Stimulated activated CD4-positive, alpha-beta T cell treated with anti-CD3 and anti-CD28 coated beads, Interleukin-4, amount 100 ng/mL, for 48 hours (primary cell): ENCODE results near the gene ZNF487.
"Not testable (repeated sequence)": the region's sequence is repeated elsewhere in the genome, so short reads cannot be mapped to it uniquely, and the experiment has no call there.

ENCODE experiments used
- DNase-seq, 2 donors: peaks; one replicate each; pipeline ENCODE4 v3.0.0-alpha.2; 2020; ENCODE audit warnings: low read depth in 2 of 2

ZNF487 gene

DNA sequence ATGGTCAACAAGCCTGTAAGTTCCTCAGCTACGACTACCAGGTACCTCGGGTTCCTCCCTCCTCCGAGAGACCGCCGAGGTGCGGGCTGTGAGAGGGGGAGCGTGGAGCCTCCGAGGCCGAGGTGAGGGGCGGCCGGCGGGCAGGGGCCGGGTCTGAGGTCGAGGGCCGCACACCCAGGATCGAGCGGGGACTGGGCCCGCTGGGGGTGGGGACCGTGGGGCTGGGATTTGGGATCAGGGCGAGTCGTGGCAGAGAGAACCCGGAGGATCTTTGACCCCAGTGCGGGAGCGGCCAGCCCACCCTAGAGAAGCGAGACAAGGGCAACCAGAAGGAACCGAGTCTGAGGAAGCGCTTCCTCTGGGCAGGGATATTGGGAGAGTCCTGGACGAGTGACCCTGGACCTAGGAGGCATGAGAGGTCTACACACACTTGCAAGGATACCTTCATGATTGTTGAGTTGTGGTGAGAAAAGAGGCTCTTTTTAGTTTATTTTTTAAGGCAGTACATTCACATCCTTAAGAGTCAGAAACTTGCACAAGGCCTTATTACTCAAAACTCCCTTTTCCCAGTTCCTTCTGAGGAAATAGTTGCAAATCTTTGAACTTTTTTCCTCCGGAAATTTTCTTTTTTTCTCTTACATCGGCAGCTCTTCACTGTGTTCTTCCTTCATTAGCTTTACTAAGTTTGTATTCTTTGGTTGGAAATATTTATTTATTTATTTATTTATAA lies 395 bp downstream of the ZNF487 start:
- no peak for DNase-seq

- DNase-seq, result no peak
Observed at GRCh38 chr10:43440463-43441134, 3.7 kb downstream of the ZNF487 start.

DNA sequence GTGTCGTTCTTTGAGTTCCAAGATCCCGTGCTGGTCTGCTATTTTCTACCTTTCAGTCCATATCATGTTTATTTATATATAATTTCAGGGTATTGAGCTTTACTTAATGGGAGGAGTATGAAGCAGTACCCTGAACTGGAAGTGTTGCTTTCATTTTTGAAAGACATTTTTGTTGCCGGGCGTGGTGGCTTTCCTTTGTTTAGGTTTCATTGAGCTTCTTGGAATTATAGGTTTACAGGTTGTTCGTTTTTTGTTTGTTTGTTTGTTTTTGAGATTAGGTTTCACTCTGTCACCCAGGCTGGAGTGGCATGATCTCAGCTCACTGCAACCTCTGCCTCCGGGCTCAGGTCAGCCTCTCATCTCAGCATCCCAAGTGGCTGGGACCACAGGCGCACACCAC lies 7.4 kb downstream of the ZNF487 start:
- DNase-seq, result no peak

- no peak for DNase-seq
Observed at GRCh38 chr10:43444897-43445466, 8.1 kb downstream of the ZNF487 start.

GRCh38 chr10:43446219-43447017 lies 9.5 kb downstream of the ZNF487 start:
- not testable (repeated sequence) for DNase-seq

GRCh38 chr10:43448742-43449141 lies 11.8 kb downstream of the ZNF487 start:
- DNase-seq, result no peak

GRCh38 chr10:43452356-43452914 lies 15.5 kb downstream of the ZNF487 start:
- DNase-seq, result no peak

GRCh38 chr10:43453266-43453831 lies 16.4 kb downstream of the ZNF487 start:
- no peak for DNase-seq

GRCh38 chr10:43454025-43454424 lies 17.1 kb downstream of the ZNF487 start:
- DNase-seq, result not testable (repeated sequence)

- DNase-seq, result not testable (repeated sequence)
Observed at GRCh38 chr10:43456561-43456960, 19.6 kb downstream of the ZNF487 start.

- no peak for DNase-seq
Observed at GRCh38 chr10:43458227-43458626, 21.3 kb downstream of the ZNF487 start.

- no peak for DNase-seq
Observed at GRCh38 chr10:43461950-43462349, 25.0 kb downstream of the ZNF487 start.

DNA sequence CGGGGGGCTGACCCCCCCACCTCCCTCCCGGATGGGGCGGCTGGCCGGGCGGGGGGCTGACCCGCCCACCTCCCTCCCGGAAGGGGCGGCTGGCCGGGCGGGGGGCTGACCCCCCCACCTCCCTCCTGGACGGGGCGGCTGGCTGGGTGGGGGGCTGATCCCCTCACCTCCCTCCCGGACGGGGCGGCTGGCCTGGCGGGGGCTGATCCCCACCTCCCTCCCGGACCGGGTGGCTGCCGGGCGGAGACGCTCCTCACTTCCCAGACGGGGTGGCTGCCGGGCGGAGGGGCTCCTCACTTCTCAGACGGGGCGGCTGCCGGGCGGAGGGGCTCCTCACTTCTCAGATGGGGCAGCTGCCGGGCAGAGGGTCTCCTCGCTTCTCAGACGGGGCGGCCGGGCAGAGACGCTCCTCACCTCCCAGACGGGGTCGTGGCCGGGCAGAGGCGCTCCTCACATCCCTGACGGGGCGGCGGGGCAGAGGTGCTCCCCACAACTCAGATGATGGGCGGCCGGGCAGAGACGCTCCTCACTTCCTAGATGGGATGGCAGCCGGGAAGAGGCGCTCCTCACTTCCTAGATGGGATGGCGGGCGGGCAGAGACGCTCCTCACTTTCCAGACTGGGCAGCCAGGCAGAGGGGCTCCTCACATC lies 28.3 kb downstream of the ZNF487 start:
- DNase-seq, result not testable (repeated sequence)

DNA sequence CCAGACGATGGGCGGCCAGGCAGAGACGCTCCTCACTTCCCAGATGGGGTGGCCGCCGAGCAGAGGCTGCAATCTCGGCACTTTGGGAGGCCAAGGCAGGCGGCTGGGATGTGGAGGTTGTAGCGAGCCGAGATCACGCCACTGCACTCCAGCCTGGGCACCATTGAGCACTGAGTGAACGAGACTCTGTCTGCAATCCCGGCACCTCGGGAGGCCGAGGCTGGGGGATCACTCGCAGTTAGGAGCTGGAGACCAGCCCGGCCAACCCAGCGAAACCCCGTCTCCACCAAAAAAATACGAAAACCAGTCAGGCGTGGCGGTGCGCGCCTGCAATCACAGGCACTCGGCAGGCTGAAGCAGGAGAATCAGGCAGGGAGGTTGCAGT lies 28.8 kb downstream of the ZNF487 start:
- not testable (repeated sequence) for DNase-seq

- DNase-seq, result no peak
Observed at GRCh38 chr10:43471146-43471545, 34.2 kb downstream of the ZNF487 start.

DNA sequence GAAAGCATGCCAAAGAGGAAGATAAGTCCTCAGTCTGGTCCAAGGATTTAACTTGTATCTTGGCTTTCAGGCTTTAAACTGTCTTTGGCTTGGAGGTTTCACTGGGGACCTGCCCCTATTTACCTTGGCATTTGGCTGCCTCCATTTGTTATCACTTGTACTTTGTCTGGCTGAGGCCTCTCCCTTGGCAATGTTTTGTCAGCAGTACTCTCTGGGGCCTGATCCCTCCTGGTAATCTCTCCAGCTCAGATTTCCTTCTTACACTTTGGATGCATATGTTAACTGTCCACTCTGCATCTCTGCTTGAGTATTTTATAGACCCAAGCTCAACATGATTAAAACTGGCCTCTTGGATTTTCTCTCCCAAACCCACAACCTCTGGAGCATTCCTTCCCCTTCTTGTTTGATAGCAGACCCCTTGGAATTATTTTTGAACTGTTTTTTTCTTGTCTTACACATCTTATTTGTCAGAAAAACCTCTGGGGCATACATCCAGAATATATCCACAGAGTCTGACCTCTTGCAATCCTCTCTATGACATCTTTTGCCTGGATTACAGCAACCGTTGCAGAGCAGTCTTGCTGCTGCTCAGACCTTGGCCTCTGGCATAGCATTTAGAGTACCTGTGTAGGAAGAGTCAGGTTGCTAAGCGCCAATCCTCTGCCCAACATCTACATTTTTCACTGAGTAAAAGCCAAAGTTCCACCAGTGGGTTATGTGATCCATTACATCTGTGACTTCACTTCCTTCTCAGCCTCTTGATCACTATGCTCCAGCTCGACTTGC lies 35.2 kb downstream of the ZNF487 start:
- DNase-seq, result no peak

GRCh38 chr10:43479275-43479674 lies 42.4 kb downstream of the ZNF487 start:
- DNase-seq, result no peak

DNA sequence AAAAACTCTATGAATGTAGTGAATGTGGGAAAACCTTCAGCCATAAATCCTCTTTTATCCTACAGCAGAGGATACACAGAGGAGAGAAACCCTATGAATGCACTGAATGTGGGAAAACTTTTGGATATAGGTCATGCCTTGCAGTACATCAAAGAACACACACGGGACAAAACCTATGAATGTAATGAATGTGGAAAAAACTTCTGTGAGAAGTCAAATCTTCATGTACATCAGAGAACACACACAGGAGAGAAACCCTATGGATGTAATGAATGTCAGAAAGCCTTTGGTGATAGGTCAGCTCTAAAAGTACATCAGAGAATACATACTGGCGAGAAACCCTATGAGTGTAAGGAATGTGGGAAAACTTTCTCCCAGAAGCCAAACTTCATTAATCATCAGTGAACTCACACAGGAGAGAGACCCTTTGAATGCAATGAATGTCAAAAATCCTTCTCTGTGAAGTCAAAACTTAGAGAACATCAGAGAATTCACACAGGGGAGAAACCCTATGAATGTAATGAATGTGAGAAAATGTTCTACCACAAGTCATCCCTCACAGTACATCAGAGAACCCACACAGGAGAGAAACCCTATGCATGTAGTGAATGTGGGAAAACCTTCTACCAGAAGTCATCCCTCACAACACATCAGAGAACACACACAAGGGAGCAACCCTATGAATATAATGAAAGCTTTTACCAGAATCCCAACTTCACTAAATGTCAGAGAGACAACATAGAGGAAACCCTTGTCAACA lies 45.6 kb downstream of the ZNF487 start:
- no peak for DNase-seq

GRCh38 chr10:43491855-43492254 lies 54.9 kb downstream of the ZNF487 start:
- no peak for DNase-seq

DNA sequence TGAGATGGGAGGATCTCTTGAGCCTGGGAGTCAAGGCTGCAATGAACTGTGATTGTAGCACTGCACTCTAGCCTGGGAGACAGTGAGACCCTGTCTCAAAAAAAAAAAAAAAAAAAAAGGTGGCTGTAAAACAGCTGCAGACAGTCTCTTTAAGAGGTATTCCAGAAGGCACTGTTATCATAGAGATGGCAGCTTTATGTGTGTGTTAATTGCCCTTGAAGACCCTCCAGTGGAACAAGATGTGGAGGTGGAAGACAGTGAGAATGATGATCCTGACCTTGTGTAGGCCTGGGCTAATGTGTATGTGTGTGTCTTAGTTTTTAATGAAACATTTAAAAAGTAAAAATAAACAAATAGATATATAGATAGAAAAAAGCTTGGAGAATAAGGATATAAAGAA lies 66.0 kb downstream of the ZNF487 start:
- DNase-seq, result no peak
